ENCODE data around the gene SH3TC1.
A peak's percentile ranks its signal among the peaks of the same experiment; 100 is the strongest.

Gene SH3TC1

DNA sequence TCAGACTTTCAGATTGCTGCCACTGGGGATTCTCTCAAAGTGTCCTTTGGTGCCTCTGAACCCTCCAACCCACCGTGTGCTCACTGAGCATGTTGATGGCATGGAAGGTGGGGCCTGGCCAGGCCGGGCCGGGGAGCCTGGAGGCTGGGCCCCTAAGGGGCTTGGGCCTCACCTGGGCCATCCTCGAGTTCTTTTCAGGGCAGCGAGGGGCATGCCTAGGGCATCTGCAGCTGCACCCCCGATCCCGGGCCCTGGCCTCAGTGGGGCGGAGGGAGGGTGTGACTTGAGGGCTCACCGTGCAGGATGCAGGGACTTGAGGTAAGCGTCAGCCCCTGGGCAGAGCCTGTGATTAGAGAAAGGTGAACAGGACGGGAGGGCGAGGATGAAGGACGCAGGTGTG lies 1.6 kb upstream of the SH3TC1 start:
- no peak overlapping the region for H3K9ac ChIP-seq (ENCODE audit: low read length in 5 of 5)
- H3K9me3 ChIP-seq (ENCODE audit: control insufficient read depth in 5 of 5, low read length in 5 of 5) = no peaks in the 10 kb centered on the region
- no peaks in the 10 kb centered on the region for H3K27me3 ChIP-seq (ENCODE audit: control insufficient read depth in 5 of 5, insufficient read depth in 4 of 5, low read length in 5 of 5)
- H3K4me1 ChIP-seq (ENCODE audit: control insufficient read depth in 5 of 5, insufficient read depth in 5 of 5, low read length in 5 of 5) = peaks cover 17 to 91% (median 67%) of the 10 kb centered on the region in 5 donors
- H3K36me3 ChIP-seq (ENCODE audit: control insufficient read depth in 5 of 5, insufficient read depth in 5 of 5, low read length in 5 of 5) = no peaks in the 10 kb centered on the region
- no peak overlapping the region for H3K27ac ChIP-seq (ENCODE audit: low read depth, low read length)
- H3K4me3 ChIP-seq (ENCODE audit: low read depth in 1 of 5, low read length in 5 of 5) = no peak overlapping the region

DNA sequence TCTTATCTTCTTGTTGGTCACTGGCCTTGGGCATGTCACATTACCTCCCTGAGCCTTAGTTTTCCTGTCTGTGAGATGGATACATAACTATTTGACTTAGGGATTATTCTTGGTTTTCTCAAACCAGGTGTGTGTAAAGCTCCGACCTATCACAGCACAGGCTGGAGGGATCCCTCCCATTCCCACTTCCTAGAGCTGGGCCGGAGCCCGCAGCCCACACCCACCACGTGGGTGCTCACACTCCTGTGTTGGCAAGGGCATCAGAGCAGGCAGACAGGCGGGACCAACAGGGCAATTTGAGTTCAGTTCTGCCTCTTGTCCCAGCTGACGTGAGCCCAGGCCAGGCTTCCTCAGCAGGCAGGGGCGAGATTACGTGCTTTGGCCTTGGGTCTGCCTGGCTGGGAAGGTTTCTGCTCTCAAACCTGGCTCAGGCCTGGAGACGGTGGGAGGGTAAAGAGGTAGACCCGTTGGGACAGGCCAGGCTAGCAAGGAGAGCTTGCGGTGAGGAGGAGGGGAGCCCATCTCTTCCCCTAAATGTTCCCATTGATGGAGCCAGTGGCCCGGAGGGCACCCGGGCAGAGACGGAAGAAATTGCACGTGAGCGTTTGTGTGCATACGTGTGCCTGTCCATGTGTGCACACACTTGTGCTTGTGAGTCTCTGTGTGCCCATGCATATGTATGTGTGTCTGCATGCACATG lies 734 bp upstream of the SH3TC1 start:
- peaks cover 0 to 3% (median 0%) of the 10 kb centered on the region in 5 donors for H3K36me3 ChIP-seq (ENCODE audit: control insufficient read depth in 5 of 5, insufficient read depth in 5 of 5, low read length in 5 of 5)
- H3K27ac ChIP-seq (ENCODE audit: low read depth, low read length) = peak overlapping the region; percentile 54
- peaks cover 17 to 89% (median 69%) of the 10 kb centered on the region in 5 donors for H3K4me1 ChIP-seq (ENCODE audit: control insufficient read depth in 5 of 5, insufficient read depth in 5 of 5, low read length in 5 of 5)
- peak overlapping the region; percentile 32 to 80 (median 63) for H3K4me3 ChIP-seq (ENCODE audit: low read depth in 1 of 5, low read length in 5 of 5)
- no peaks in the 10 kb centered on the region for H3K27me3 ChIP-seq (ENCODE audit: control insufficient read depth in 5 of 5, insufficient read depth in 4 of 5, low read length in 5 of 5)
- H3K9ac ChIP-seq (ENCODE audit: low read length in 5 of 5) = peak overlapping the region in 1 of 5 donors; percentile 42
- H3K9me3 ChIP-seq (ENCODE audit: control insufficient read depth in 5 of 5, low read length in 5 of 5) = no peaks in the 10 kb centered on the region

GRCh38 chr4:8199594-8200301 lies 658 bp downstream of the SH3TC1 start:
- H3K9me3 ChIP-seq (ENCODE audit: control insufficient read depth in 5 of 5, low read length in 5 of 5) = no peaks in the 10 kb centered on the region
- peak overlapping the region in 4 of 5 donors; percentile 40 to 81 (median 78) for H3K9ac ChIP-seq (ENCODE audit: low read length in 5 of 5)
- H3K27ac ChIP-seq (ENCODE audit: low read depth, low read length) = peak overlapping the region; percentile 54
- peaks cover 15 to 80% (median 69%) of the 10 kb centered on the region in 5 donors for H3K4me1 ChIP-seq (ENCODE audit: control insufficient read depth in 5 of 5, insufficient read depth in 5 of 5, low read length in 5 of 5)
- peaks cover 0 to 9% (median 0%) of the 10 kb centered on the region in 5 donors for H3K36me3 ChIP-seq (ENCODE audit: control insufficient read depth in 5 of 5, insufficient read depth in 5 of 5, low read length in 5 of 5)
- H3K27me3 ChIP-seq (ENCODE audit: control insufficient read depth in 5 of 5, insufficient read depth in 4 of 5, low read length in 5 of 5) = no peaks in the 10 kb centered on the region
- H3K4me3 ChIP-seq (ENCODE audit: low read depth in 1 of 5, low read length in 5 of 5) = peak overlapping the region in 4 of 5 donors; percentile 63 to 80 (median 72)

DNA sequence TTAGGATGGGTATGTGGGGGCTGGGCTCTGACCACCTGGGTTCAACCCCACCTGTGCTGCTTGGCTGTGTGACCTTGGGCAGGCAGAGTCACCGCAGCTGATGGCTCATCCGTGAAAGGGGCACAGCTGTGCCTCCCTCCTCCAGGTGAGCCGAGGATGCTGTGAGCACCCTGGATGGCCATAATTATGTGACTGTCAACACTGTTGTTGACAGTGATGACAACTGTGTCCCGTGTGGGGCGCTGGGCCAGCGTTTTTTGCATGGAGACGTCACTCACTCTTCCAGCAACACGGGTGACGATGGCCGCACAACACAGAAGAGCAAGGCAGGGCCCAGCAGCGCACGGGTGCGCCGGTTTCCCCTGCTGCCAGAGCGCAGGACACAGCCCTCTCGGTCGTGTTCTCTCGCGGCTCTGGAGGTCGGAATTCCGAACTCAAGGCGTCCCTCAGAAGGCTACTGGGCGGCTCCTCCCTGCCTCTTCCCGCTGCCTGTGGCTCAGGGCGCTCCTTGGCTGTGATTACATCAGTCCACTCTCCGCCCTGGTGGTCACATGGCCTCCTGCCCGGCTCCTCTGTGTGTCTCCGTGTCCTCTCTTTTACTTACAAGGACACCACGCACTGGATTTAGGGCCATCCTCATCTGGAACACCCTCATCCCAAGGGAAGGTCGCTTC lies 1.3 kb downstream of the SH3TC1 start:
- Histone ChIP-seq H3K4me3 (ENCODE audit: low read depth in 1 of 5, low read length in 5 of 5) (peak overlapping the region; percentile 63 to 80 (median 72)), H3K4me1 (ENCODE audit: control insufficient read depth in 5 of 5, insufficient read depth in 5 of 5, low read length in 5 of 5) (peaks cover 12 to 74% (median 69%) of the 10 kb centered on the region in 5 donors), H3K9me3 (ENCODE audit: control insufficient read depth in 5 of 5, low read length in 5 of 5) (no peaks in the 10 kb centered on the region), H3K27me3 (ENCODE audit: control insufficient read depth in 5 of 5, insufficient read depth in 4 of 5, low read length in 5 of 5) (no peaks in the 10 kb centered on the region), H3K9ac (ENCODE audit: low read length in 5 of 5) (peak overlapping the region; percentile 2 to 81 (median 75)), H3K27ac (ENCODE audit: low read depth, low read length) (peak overlapping the region; percentile 54), H3K36me3 (ENCODE audit: control insufficient read depth in 5 of 5, insufficient read depth in 5 of 5, low read length in 5 of 5) (peaks cover 0 to 13% (median 0%) of the 10 kb centered on the region in 5 donors)

GRCh38 chr4:8201321-8201781 lies 2.3 kb downstream of the SH3TC1 start:
- Histone ChIP-seq H3K27me3 (ENCODE audit: control insufficient read depth in 5 of 5, insufficient read depth in 4 of 5, low read length in 5 of 5) (no peaks in the 10 kb centered on the region), H3K36me3 (ENCODE audit: control insufficient read depth in 5 of 5, insufficient read depth in 5 of 5, low read length in 5 of 5) (peaks cover 0 to 22% (median 0%) of the 10 kb centered on the region in 5 donors), H3K27ac (ENCODE audit: low read depth, low read length) (peak overlapping the region; percentile 41), H3K9ac (ENCODE audit: low read length in 5 of 5) (peak overlapping the region in 3 of 5 donors; percentile 26 to 81 (median 80)), H3K4me1 (ENCODE audit: control insufficient read depth in 5 of 5, insufficient read depth in 5 of 5, low read length in 5 of 5) (peaks cover 12 to 72% (median 61%) of the 10 kb centered on the region in 5 donors), H3K9me3 (ENCODE audit: control insufficient read depth in 5 of 5, low read length in 5 of 5) (no peaks in the 10 kb centered on the region), H3K4me3 (ENCODE audit: low read depth in 1 of 5, low read length in 5 of 5) (peak overlapping the region; percentile 61 to 80 (median 67))

DNA sequence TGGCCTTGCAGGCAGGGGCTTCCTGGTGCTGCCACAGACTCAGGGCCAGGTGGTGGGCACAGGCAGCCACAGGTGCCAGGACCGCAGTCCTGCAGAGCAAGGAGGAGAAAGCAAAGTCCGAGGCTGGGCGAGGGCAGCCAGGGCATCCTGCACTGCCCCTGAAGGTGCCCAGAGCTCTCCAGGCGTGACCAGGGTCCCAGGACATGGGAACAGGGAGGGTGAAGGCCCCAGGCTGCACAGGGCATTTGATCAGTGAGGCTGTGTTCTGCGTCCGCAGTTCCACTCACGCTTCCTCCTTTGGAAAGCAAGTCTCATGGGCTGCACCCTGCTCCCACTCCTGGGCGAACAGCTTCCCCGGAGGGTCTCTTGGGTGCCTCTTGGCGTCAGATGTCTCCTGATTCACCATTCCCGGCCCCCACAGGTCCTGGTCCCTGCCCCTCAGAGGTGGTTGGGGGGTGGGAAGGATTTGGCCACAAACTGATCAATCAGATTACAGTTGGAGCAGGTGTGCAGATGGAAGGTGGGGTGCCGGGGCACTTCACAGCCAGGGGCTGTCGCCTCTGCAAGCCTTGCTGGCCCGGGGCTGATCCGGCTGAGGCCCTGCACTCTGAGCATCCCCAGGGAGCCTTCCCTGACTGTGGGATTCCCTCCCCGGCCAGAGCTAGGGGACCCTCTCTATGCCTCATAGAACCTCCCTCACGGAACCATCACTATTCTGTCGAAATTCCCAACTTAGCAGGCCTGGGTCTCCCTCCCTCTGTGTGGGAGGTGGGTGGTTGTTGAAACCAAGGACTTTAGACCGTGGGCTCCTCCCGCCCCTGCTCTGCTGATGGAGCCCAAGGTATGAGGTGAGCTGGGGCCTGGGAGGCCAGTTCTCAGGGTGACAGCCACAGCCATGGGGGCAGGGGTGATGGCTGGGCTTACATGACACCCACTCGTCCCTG lies 3.3 kb downstream of the SH3TC1 start:
- H3K36me3 ChIP-seq (ENCODE audit: control insufficient read depth in 5 of 5, insufficient read depth in 5 of 5, low read length in 5 of 5) = peaks cover 0 to 25% (median 0%) of the 10 kb centered on the region in 5 donors
- H3K27me3 ChIP-seq (ENCODE audit: control insufficient read depth in 5 of 5, insufficient read depth in 4 of 5, low read length in 5 of 5) = no peaks in the 10 kb centered on the region
- H3K9ac ChIP-seq (ENCODE audit: low read length in 5 of 5) = no peak overlapping the region
- no peak overlapping the region for H3K27ac ChIP-seq (ENCODE audit: low read depth, low read length)
- H3K4me3 ChIP-seq (ENCODE audit: low read depth in 1 of 5, low read length in 5 of 5) = peak overlapping the region in 3 of 5 donors; percentile 13 to 67 (median 50)
- H3K4me1 ChIP-seq (ENCODE audit: control insufficient read depth in 5 of 5, insufficient read depth in 5 of 5, low read length in 5 of 5) = peaks cover 12 to 66% (median 58%) of the 10 kb centered on the region in 5 donors
- H3K9me3 ChIP-seq (ENCODE audit: control insufficient read depth in 5 of 5, low read length in 5 of 5) = no peaks in the 10 kb centered on the region

DNA sequence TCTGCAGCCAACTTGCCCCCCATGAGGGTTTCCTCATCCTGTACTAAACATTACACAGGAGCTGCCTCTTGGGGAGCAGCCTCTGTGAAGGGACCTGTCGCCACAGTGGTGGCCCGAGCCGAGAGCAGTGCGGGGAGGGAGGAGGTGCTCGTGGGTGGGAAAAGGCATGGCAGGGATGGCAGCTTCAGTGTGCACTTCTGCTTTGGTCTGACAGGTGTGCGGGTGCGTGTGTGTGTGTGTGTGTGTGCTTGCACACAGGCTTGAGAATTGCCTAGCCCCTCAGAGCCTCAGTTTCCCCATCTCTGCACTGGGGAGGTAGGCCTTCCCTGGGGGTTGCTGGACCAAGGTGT lies 3.9 kb downstream of the SH3TC1 start:
- H3K9me3 ChIP-seq (ENCODE audit: control insufficient read depth in 5 of 5, low read length in 5 of 5) = no peaks in the 10 kb centered on the region
- H3K27me3 ChIP-seq (ENCODE audit: control insufficient read depth in 5 of 5, insufficient read depth in 4 of 5, low read length in 5 of 5) = no peaks in the 10 kb centered on the region
- H3K36me3 ChIP-seq (ENCODE audit: control insufficient read depth in 5 of 5, insufficient read depth in 5 of 5, low read length in 5 of 5) = peaks cover 0 to 29% (median 0%) of the 10 kb centered on the region in 5 donors
- peaks cover 12 to 62% (median 53%) of the 10 kb centered on the region in 5 donors for H3K4me1 ChIP-seq (ENCODE audit: control insufficient read depth in 5 of 5, insufficient read depth in 5 of 5, low read length in 5 of 5)
- no peak overlapping the region for H3K4me3 ChIP-seq (ENCODE audit: low read depth in 1 of 5, low read length in 5 of 5)
- no peak overlapping the region for H3K27ac ChIP-seq (ENCODE audit: low read depth, low read length)
- no peak overlapping the region for H3K9ac ChIP-seq (ENCODE audit: low read length in 5 of 5)

DNA sequence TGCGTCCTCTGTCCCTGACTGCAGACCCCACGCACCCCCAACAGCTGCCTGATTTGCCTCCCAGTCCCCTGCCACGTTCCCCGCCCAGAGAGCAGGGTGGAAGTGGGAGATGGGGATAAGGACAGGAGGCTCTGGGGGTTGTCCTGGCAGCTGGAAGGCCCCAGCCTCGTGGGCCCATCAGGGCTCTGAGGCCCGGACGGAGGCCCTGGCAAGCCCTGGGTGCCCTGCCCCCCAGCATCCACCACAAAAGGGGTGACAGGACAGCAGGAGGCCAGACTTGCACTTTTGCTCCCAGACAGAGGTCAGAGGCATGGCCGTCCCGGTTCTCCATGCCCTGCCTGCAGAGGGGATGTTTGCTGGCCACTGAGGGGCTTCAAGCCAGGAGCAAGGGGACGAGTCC lies 4.7 kb downstream of the SH3TC1 start:
- H3K27me3 ChIP-seq (ENCODE audit: control insufficient read depth in 5 of 5, insufficient read depth in 4 of 5, low read length in 5 of 5) = no peaks in the 10 kb centered on the region
- H3K4me1 ChIP-seq (ENCODE audit: control insufficient read depth in 5 of 5, insufficient read depth in 5 of 5, low read length in 5 of 5) = peaks cover 4 to 54% (median 45%) of the 10 kb centered on the region in 5 donors
- H3K9ac ChIP-seq (ENCODE audit: low read length in 5 of 5) = no peak overlapping the region

DNA sequence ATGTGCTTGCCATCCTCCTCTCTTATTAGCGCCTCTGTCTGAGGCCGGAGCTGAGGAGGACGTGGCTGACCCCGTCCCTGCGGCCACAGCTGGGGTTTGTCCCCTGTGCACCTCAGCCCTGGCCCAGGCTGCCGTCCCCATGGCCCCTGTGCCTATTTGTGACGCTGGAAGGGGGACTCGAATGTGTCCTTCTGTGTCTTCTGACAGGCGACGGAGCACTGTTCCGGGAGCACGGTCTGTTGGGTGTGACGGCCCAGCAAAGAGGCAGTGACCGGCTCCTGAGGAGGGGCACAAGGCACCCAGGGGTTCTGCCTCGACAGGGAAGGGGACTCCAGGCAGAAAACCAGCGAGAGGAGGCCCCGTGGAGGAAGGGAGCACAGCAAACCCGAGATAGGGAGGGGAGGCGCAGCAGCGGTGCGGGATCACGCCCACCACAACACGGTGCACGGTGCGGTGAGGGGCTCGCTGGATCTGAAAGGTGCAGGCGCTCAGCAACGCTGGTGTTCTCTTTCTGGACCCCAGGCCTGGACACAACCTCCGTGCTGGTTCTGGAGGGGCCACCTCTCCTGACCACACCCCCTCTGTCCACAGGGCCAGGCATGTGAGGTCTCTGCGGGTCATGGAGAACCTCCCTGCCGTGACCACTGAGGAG lies 5.6 kb downstream of the SH3TC1 start:
- Histone ChIP-seq H3K4me3 (ENCODE audit: low read depth in 1 of 5, low read length in 5 of 5) (no peak overlapping the region), H3K36me3 (ENCODE audit: control insufficient read depth in 5 of 5, insufficient read depth in 5 of 5, low read length in 5 of 5) (peaks cover 0 to 42% (median 6%) of the 10 kb centered on the region in 5 donors), H3K4me1 (ENCODE audit: control insufficient read depth in 5 of 5, insufficient read depth in 5 of 5, low read length in 5 of 5) (peaks cover 3 to 49% (median 36%) of the 10 kb centered on the region in 5 donors), H3K27ac (ENCODE audit: low read depth, low read length) (no peak overlapping the region), H3K9me3 (ENCODE audit: control insufficient read depth in 5 of 5, low read length in 5 of 5) (no peaks in the 10 kb centered on the region), H3K9ac (ENCODE audit: low read length in 5 of 5) (no peak overlapping the region), H3K27me3 (ENCODE audit: control insufficient read depth in 5 of 5, insufficient read depth in 4 of 5, low read length in 5 of 5) (no peaks in the 10 kb centered on the region)

More for the DNA sequence above, 4.7 kb downstream of the SH3TC1 start:
- Histone ChIP-seq H3K36me3 (ENCODE audit: control insufficient read depth in 5 of 5, insufficient read depth in 5 of 5, low read length in 5 of 5) (peaks cover 0 to 34% (median 0%) of the 10 kb centered on the region in 5 donors), H3K9me3 (ENCODE audit: control insufficient read depth in 5 of 5, low read length in 5 of 5) (no peaks in the 10 kb centered on the region), H3K27ac (ENCODE audit: low read depth, low read length) (no peak overlapping the region), H3K4me3 (ENCODE audit: low read depth in 1 of 5, low read length in 5 of 5) (no peak overlapping the region)

All from subcutaneous abdominal adipose tissue (tissue), 5 donors.